KMS-11 (cell line): ENCODE measurements around the gene COL13A1.

ENCODE experiments used
- H2AFZ ChIP-seq: fragments of 200-600 bp; sonication (generic); 2 replicates; pipeline ENCODE4 v1.6.1; 2016; ENCODE audit warnings: antibody characterized with exemption, mixed run types, low read depth
- H3K27ac ChIP-seq: fragments of 200-600 bp; sonication (generic); 2 replicates; pipeline ENCODE4 v1.6.1; 2016; ENCODE audit warnings: mild to moderate bottlenecking, mixed run types
- H3K27me3 ChIP-seq: fragments of 200-600 bp; sonication (generic); 2 replicates; pipeline ENCODE4 v1.6.1; 2017; ENCODE audit warnings: mild to moderate bottlenecking, low read depth, mixed run types, moderate library complexity; ENCODE audit not compliant: insufficient read depth
- H3K36me3 ChIP-seq: fragments of 200-600 bp; sonication (generic); 2 replicates; pipeline ENCODE4 v1.6.1; 2017; ENCODE audit warnings: mild to moderate bottlenecking, mixed run types; ENCODE audit not compliant: insufficient read depth
- H3K4me1 ChIP-seq: fragments of 200-600 bp; sonication (generic); 2 replicates; pipeline ENCODE4 v1.6.1; 2016; ENCODE audit warnings: mild to moderate bottlenecking, low read depth, mixed run types; ENCODE audit not compliant: poor library complexity, severe bottlenecking
- H3K4me2 ChIP-seq: fragments of 200-600 bp; sonication (generic); 2 replicates; pipeline ENCODE4 v1.7.0; 2016; ENCODE audit warnings: mild to moderate bottlenecking, mixed run types
- H3K4me3 ChIP-seq: fragments of 200-600 bp; sonication (generic); IDR thresholded peaks from 2 replicates; pipeline ENCODE4 v1.6.1; 2017; ENCODE audit warnings: low read depth, low read length, mixed read lengths; ENCODE audit not compliant: insufficient read depth
- H3K79me2 ChIP-seq: fragments of 200-600 bp; sonication (generic); 2 replicates; pipeline ENCODE4 v1.6.1; 2016; ENCODE audit warnings: low read depth, mixed run types; ENCODE audit not compliant: insufficient read depth
- H3K9ac ChIP-seq: fragments of 200-600 bp; sonication (generic); 2 replicates; pipeline ENCODE4 v1.6.1; 2016; ENCODE audit warnings: mild to moderate bottlenecking, mixed run types
- H4K20me1 ChIP-seq: fragments of 200-600 bp; sonication (generic); 2 replicates; pipeline ENCODE4 v1.6.1; 2016; ENCODE audit warnings: mild to moderate bottlenecking, mixed run types; ENCODE audit not compliant: insufficient read depth
- CTCF ChIP-seq: fragments of 200-600 bp; sonication (generic); conservative IDR thresholded peaks from 2 replicates; pipeline ENCODE4 v1.6.1; 2017; ENCODE audit warnings: low read depth, mild to moderate bottlenecking, antibody characterized with exemption, low read length, moderate library complexity, mixed read lengths

COL13A1 gene

GRCh38 chr10:69902835-69903535, 101.3 kb downstream of the COL13A1 start:
- no peak for TF ChIP-seq CTCF
- H3K4me1 ChIP-seq, result no peaks in the 10 kb centered on the region
- peaks cover 17% of the 10 kb centered on the region; the same call in 1 of the 2 replicates for H3K27me3 ChIP-seq
- H2AFZ ChIP-seq, result no peak overlapping the region
- no peak overlapping the region for H3K4me2 ChIP-seq
- no peaks in the 10 kb centered on the region for H3K36me3 ChIP-seq
- no peak overlapping the region for H3K9ac ChIP-seq
- H3K79me2 ChIP-seq, result no peaks in the 10 kb centered on the region
- H4K20me1 ChIP-seq, result no peaks in the 10 kb centered on the region
- no peak overlapping the region for H3K27ac ChIP-seq
- no peak overlapping the region for H3K4me3 ChIP-seq

- no peak overlapping the region for H3K9ac ChIP-seq
Observed at GRCh38 chr10:69904533-69904932, 102.8 kb downstream of the COL13A1 start.

GRCh38 chr10:69906425-69906824, 104.7 kb downstream of the COL13A1 start:
- Histone ChIP-seq H3K4me2 (no peak overlapping the region), H3K27ac (no peak overlapping the region), H3K27me3 (peaks cover 9% of the 10 kb centered on the region; the same call in 1 of the 2 replicates), H4K20me1 (no peaks in the 10 kb centered on the region), H3K4me3 (no peak overlapping the region), H3K9ac (no peak overlapping the region), H2AFZ (no peak overlapping the region), H3K36me3 (no peaks in the 10 kb centered on the region), H3K4me1 (no peaks in the 10 kb centered on the region), H3K79me2 (no peaks in the 10 kb centered on the region)
- no peak for TF ChIP-seq CTCF

More at GRCh38 chr10:69904533-69904932, 102.8 kb downstream of the COL13A1 start:
- Histone ChIP-seq H3K27ac (no peak overlapping the region), H3K79me2 (no peaks in the 10 kb centered on the region), H3K4me3 (no peak overlapping the region), H4K20me1 (no peaks in the 10 kb centered on the region), H3K4me2 (no peak overlapping the region), H3K4me1 (no peaks in the 10 kb centered on the region), H3K36me3 (no peaks in the 10 kb centered on the region), H2AFZ (no peak overlapping the region), H3K27me3 (peaks cover 8% of the 10 kb centered on the region; the same call in 1 of the 2 replicates)
- TF ChIP-seq CTCF, result no peak

- peaks cover 16% of the 10 kb centered on the region; the same call in 1 of the 2 replicates for H3K27me3 ChIP-seq
- no peak for TF ChIP-seq CTCF
- no peaks in the 10 kb centered on the region for H3K4me1 ChIP-seq
- H3K79me2 ChIP-seq, result no peaks in the 10 kb centered on the region
- no peaks in the 10 kb centered on the region for H3K36me3 ChIP-seq
- no peak overlapping the region for H3K27ac ChIP-seq
- H3K4me3 ChIP-seq, result no peak overlapping the region
- H2AFZ ChIP-seq, result no peak overlapping the region
- no peaks in the 10 kb centered on the region for H4K20me1 ChIP-seq
- no peak overlapping the region for H3K4me2 ChIP-seq
- H3K9ac ChIP-seq, result no peak overlapping the region
Observed at GRCh38 chr10:69907517-69907916, 105.8 kb downstream of the COL13A1 start.
